ENCODE measurements around the gene WDR54.

DNA sequence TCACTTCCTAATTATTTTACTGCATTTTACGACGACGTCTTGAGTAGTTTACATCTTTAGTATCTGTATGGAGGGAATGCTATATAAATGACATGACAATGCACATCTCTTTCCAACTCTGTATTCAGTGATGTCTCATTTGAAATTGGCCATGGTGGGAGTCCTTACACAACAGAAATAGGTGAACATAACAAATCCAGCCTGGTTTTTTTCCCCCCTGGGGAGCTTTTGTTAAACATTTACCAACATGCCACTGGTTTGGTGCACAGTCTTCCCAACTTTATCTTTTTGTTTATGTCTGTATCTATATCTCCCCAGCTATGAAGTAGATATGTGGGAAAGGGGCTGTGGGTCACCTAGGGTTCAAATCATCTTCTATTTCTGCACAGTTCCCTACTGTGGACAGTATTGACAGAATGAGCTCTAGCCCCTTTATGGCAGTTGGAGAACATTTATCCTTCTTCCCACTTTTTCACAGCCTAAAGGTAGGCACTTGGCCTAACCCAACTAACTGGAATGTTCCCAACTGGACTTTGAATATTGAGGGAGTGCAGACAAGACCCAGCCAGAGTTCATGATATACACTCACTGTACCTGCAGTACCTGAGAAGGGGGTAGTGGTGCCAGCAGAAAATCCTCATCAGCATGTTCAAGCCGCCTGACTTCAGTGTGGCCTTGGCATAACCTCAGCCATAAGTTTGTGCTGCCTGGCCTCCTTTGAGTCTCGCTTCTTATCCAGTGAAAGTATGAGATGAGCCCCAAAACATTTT, 25.9 kb downstream of the WDR54 start:
- TF ChIP-seq, protein P1, sequence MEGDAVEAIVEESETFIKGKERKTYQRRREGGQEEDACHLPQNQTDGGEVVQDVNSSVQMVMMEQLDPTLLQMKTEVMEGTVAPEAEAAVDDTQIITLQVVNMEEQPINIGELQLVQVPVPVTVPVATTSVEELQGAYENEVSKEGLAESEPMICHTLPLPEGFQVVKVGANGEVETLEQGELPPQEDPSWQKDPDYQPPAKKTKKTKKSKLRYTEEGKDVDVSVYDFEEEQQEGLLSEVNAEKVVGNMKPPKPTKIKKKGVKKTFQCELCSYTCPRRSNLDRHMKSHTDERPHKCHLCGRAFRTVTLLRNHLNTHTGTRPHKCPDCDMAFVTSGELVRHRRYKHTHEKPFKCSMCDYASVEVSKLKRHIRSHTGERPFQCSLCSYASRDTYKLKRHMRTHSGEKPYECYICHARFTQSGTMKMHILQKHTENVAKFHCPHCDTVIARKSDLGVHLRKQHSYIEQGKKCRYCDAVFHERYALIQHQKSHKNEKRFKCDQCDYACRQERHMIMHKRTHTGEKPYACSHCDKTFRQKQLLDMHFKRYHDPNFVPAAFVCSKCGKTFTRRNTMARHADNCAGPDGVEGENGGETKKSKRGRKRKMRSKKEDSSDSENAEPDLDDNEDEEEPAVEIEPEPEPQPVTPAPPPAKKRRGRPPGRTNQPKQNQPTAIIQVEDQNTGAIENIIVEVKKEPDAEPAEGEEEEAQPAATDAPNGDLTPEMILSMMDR (IDR thresholded peaks at IDR 0.05): no peak
- no peak for TF ChIP-seq POLR2A (IDR thresholded peaks at IDR 0.05)
